DMS114 treated with DMSO at 0.1 percent for 48 hours (cell line): Measurements from ENCODE around the gene MAST4.

Experiments used
- DNase-seq: peaks from one replicate; lab custom pipeline; 2025; ENCODE audit not compliant: unreplicated experiment; lab: John Stamatoyannopoulos, UW

Gene MAST4

DNA sequence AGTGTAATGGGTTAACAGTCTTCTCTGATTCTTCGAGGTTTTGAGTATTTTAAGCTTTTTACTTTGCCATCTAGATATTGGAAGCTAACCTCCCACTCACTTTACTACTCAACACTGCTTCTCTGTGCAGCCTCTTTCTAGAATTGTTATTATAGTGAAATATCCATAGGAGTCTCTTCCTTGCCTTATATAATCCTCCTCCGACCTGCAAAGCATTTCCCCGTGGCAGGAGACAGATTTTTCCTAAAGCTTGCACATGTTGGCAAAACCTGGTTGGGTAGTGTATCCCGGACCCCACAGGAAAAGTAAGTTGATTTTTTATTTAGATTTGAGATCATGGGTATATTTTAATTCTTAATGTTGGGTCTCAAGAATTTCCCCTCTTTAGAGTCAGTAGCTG lies 351.3 kb downstream of the MAST4 start:
- DNase-seq: no peak

DNA sequence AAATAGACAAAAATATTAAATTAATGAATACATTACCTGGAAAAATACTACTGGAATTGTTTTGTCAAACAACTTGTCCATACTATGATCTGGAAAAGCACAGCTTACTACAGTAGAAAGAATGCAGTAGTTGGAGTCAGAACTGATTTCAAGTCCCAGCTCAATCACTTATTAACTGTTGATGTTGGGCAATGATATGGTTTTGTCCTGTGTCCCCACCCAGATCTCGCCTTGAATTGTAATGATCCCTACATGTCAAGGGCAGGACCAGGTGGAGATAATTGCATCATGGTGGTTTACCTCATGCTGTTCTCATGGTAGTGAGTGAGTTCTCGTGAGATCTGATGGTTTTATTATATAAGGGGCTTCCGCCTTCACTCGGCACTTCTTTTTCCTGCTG lies 352.9 kb downstream of the MAST4 start:
- no peak for DNase-seq

DNA sequence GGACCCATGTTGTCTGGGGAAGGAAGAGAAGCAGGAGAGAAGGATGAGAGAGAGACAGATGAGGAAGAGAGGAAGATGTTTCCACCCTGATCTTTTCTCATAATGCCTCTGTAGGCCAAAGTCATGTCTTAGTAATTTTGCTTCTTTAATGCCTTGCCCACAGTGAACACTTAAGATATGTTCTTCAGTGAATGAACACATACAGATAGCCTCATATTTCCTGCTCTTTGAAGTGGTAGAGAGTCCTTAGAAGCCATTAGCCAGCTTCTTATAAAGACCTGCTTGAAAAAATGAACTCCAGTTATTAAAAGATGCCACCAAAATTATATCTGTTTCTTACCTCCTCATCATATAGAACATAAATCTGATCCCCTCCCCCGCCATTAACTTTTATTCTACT lies 356.0 kb downstream of the MAST4 start:
- DNase-seq: no peak

DNA sequence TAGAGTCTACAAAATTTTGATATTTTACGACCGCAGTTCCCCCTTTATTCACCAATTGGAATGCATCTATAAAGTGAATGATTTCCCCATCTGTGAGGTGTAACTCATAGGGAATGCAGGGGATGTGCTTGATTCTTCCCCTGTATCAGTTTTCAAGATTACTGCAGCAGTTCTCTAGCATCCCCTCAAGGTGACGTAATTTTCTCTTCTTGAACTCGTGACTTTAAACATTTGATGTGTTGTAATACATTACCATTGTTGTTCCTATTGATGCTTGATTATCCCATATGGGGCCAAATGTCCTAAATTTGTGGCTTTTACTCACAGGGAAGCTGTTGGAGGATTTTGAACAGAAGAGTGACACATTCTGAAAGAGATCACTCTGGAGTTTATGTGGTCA lies 360.2 kb downstream of the MAST4 start:
- DNase-seq: no peak

DNA sequence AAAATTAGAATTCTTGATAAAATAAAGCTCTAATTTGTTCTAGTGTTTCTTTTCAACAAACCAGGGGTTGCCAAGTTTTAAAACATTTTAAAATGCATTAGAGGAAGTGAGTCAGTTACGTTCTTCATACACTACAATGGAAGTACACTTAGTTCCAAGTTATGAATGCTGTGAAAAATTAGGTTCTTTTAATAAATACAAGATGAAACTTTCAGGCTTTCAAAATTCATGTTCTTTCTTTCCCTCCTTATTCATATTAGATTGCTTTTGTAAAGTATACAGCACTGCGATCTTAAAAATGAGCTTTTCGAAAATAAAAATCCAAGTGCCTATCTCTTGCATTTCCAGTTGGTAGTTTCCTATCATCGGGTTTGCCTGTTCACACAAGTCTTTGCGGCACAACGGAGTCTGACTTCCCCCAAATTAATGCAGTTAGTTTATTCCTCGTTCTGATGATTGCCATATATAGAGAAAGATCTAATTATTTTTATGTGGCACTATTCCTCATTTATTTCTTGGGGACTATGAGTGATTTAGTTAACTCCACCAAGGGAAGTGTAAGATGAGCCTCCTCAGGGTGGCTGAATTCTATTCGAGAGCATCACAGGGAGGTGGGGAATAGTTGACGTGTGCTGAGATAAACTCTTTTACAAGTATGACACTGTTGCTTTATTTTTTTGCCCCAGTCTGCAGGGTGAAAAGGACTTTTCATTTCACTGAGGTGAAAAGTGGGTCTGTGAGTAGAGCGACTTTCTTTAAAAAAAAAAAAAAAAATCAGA lies 362.2 kb downstream of the MAST4 start:
- no peak for DNase-seq

DNA sequence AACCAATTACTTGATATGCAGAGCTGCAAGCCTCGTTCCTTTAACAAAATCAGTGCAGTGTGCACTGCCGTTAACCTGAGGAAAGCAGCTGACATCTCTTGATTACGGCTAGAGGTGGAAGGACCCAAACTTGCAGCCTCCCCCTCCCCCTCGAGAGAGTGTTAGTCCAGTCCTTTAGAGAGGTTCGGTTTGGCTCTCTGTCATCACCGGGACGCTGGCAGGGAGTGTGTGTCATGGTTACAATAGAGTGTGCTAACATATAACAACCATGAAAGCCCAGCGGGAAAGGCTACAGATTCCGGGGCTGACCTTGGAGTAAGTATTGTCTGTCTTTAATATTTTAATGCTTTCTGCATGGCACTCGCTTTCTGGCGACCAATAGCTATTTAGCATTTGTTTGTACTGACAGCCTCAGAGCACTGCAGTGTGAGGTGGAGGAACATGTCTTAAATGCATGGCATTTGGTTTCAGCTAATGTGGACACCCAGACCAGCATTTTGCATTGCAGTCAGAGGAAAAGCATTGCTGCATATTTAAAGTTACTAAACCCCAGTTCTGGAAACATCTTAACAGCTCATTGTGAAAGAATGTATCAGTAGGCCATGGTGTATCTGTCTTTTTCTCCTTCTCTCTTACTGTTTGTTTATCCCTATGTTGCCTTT lies 362.9 kb downstream of the MAST4 start:
- no peak for DNase-seq

DNA sequence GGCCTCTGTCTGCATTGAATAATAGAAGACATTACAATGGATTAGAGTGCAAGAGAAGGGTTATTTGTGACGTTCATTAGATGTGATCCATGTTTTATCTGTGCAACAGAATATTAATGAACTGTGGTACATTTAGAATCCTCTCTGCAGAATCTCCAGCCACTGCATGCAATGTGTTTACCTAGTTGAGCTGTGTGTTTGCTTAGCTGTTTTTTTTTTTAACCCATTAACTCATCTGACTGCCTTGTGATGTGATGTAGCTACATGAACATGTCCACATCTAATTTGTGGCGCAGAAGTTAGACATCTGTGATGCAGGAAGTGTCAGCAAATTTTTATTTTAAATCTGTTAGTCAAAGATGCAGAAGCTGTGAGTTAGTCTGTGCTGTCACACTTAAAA lies 363.5 kb downstream of the MAST4 start:
- DNase-seq: no peak

DNA sequence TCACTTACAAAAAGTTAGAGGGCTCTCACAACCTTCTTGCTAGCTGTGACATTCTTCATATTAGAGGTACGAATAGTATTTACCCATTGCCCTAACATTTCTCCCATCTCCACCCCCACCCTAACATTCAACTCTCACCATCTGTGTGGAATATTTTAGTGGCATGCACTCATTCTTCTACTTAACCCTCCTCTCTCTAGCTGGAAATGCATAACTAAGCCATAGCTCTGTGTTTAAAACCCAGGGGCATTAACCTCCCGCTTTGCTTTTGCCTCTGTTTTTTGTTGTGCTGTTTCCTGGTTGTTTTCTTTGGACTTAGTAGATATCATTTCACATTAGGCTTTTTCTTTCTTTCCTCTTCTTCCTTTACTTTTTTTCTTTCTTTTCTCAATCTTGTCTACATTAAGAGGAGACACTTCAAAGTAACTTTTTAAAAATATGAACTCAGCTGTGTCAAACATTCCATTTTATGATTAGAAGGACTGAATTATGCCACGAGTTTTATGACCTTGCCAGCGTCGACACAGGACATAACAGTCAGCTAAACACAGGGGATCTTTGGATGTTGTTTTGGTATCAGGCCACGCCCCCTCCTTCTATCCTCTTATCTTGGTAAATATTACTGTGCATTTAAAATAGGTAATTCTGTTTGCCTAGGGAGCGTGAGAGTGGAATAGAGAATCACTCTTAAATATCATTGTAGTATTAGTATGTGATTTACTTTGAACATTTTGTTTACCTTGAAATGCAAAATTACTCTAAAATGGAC lies 364.4 kb downstream of the MAST4 start:
- no peak for DNase-seq

DNA sequence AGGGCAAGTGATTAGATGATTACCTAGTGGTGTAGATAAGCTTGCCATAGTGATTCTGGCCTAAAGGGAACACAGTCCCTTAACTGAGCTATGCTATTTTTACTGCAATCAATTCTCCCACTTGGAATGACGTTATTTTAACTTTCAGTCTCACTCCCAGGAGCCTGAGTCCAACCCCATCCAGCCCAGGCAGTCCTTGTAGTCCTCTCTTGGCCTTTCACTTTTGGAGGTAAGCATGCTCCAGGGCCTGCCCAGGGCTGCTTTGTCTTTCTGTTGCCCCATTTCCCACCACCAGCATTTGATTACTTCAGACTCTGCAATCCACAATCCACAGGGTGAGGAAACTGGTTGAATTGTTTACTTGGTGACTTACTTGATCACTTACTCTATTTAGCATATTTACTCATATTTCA lies 367.4 kb downstream of the MAST4 start:
- DNase-seq: no peak

DNA sequence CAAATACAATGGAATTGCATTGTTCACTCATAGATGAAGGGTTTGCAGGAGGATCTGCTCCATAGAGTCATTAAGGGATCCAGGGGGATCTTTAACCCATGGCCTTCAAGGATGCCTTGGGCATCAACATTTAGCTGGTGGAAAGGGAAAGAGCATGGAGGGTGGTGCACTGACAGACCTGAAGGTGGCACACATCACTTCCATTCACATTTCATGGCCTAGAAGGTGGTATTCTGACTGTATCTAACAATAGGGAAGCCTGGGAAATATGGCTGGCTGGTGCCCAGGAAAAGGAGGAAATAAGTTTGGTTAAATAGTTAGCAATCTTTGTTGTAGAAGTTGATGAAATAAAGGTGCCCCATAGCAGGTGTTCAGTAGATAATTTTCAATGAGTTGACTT lies 370.2 kb downstream of the MAST4 start:
- DNase-seq: no peak

DNA sequence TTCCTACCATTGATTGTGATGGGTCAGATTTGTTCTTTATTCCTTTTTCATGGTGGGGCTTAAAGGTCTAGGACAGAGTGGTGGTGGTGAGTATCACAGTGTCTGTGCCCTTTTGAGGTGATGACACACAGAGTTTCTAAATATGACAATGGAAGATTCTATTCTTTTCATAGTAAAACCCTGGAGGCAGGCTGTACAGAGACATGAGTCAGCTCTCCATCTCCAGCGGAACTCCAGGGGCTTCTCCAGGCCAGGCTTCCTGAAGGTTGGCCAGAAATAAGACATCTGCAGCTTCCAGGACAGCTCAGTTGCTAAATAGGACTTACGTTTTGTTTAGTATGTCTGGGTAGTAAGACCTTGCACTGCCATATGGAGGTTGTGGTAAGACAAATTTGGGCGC lies 370.9 kb downstream of the MAST4 start:
- DNase-seq: no peak

DNA sequence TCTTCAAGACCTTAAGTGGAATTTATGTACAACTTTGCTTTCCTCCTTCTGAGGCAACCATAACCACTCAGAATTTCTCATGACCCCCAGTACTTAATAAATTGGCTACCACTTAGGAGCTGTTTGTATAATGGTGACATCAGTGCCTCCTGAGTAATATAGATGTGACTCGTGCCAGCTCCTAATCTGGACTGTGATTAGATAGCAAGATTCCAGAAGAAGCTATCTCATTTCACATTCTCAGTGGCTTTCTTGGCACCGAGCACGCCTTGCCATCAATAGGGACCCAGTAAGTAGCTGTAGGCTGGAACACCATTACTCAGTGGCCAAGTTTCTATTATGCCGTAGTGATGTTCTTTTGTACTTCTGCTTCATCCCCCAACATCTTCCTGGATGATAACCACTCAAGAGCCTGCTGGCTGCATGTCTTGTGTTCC lies 371.7 kb downstream of the MAST4 start:
- no peak for DNase-seq

DNA sequence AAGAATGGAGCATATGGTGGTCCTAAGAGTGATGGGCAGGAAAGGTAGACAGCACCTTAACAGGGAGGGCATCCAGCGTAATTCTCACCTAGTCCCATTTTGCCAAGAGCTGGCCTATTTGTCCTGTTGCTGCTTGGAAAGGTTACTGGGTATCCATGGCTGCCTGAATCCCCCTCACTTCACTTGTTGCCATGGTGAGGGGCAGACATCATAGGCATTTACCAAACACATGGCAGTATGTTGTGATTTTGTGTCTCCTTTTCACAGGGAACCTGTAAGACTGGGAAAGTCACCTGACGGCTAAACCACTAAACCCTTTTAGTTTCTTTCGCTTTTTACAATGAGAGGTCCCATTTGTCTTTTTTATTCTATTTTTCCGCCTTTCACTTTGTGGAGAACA lies 373.3 kb downstream of the MAST4 start:
- no peak for DNase-seq

DNA sequence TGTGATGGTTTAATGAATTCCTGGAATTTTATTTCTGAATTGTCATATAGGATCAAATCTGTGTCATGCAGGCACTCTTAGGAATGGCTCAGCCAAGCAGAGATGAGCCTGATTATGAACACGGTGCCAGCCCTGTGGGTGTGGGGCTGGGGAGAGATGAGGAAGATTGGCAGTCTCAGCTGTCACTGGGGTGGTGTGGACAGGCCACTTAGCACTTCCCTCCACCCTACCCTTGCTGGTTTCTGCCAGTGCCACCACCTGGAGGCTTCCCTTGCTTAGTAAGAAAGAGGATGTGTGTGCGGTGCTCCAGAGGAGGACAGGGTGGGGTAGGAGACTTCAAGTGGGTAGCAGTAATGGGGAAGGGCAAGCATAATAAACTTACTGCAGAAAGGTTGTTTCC lies 373.8 kb downstream of the MAST4 start:
- DNase-seq: no peak

DNA sequence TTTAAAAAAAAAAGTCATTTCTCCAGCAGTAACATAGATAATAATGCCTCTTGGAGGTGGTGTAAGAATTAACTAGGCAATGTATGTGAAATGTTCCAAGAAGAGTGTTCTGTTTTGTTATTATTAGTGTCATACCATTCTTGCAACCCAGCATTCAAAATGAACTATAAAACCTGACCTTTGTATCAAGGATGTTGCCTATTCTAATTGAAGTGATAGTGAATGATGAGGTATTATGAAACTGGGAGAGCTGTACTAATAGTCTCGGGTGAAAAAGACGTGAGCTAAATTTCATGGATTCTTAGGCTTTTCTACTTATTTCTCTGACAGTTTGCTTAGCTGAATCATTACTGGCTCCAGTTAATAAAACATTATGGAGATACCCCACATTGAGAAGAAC lies 375.8 kb downstream of the MAST4 start:
- no peak for DNase-seq

DNA sequence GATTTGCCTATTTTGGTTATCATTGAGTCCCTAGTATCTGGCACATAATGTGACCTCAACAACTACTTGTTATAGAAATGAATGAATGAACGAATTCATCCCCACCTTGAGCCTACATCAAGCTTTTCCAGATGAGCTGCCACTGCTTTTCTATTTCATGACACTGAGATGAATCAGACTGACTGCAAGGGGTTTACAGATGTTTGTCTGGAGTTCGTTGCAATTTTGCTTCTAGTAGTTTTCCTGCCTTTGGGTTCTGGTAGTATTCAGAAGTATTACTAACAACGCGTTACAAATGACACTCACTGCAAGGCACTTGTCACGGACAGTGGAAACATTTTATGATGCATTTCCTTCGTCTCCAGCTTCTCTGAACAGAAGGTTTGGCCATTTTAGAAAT lies 378.1 kb downstream of the MAST4 start:
- no peak for DNase-seq

DNA sequence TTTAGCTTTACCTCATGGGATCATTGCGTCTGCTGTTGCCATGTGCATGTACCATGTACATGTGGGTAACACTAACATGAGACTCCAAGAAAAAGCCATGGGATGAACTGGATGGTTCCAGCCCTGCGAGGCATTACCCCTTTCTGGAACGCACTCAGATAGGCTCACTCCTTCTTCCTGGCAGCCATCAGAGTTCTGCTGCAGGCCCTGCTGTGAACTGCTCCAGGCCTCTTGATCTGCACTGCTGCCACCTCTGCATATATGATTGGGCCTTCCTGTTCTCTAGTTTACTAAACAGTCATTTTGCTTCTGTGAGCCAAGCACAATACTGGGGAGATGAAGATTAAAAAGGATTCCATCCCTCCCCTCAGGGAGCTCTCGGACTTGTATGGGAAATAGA lies 379.9 kb downstream of the MAST4 start:
- no peak for DNase-seq

DNA sequence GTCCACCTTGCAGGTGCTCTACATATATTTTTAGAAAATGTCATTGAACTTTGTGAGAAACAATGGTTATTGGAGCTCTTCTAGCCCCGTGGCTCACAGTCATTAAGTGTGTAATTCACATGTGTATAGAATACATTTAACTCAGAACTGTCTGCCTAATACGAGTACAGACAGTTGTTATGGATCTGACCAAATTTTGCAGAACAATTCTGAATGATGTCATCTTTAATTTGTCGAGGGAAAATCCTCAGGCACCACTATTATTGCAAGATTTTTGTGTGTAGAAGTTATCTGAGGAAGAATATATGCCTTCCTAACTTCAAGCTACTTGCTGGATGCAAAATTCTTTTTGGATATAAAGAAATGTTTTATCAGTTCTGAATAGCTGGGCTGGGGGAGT lies 383.5 kb downstream of the MAST4 start:
- DNase-seq: no peak

DNA sequence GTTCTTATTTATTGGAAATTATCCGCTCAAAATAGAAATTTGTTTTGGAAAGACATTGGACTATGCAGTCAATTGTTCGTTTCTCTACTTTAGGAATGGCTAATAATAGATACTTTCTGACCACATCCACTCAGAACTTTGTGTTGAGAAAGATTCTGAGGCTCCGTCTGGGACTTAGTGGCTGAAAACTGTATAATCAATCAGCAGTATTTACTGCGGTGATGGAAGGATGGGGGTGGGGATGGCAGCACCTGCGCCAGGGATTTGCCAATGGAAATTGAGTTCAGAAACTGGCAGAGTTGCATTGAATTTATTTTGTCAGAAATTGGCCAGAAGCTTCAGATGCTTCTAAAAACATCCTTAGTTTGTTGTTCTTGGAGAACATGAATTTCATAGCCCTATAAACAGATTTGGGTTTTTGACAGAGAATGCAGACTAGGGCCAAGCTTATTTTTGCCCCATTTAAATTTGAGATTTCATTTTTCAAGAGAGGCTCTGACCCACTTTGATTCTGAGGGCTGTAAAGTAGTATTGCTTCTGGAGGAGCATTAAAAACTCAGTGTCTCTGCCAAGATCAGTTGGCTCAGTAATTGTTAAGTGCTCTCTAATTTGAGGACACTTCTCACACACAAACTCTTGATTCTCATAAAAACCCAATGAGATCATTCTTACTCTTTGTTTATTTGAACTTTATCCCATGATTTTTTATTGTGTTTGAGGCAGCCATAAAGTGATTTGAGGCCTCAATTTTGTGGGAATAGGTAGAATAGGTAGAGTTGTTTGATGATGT lies 385.3 kb downstream of the MAST4 start:
- no peak for DNase-seq

DNA sequence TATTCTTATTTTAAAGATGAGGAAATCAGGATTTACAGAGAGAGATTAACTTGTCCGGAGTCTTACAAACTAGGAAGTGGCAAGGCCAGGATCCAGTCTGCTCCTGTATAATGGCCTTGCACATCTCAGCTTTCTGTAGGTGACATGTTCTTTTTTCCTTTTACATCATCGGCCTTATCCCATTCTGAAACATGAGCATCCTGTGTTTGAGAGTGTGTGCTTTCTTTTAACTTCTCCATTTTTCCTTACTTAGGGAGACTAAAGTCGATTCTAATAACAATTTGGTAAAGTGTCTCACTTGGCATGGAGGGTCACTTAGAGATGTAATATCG lies 385.8 kb downstream of the MAST4 start:
- no peak for DNase-seq

DNA sequence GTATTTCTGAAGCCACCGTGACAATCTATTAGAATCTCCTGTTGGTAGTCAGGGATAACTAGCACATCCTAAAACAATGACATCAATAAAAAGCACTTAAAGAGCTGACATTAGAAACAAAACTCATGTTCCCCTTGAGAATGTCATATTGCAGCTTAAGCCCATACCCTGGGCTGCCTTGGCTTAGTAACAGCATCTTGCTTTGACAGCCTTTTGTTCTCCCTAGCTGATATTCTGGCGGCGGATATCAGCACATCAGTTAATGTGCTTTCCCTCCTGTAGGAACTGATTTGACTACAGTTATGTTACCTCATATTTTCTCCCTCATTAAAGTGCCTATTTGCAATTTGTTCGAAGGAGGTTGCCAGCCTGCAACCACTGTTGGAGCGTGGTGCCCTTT lies 386.3 kb downstream of the MAST4 start:
- DNase-seq: no peak
